Left lung (tissue), 10 donors: ENCODE results near the gene ZNF24. TPM values are rescaled to one million over a fixed set of nuclear protein-coding genes. Genes with fewer than 3 reads are reported as not detected.

Source experiments
- ATAC-seq: fragments of 200-7000 bp; cut with Tn5 transposase; one replicate; pipeline ENCODE4 v1.9.1; 2020; ENCODE audit warnings: moderate library complexity
- DNase-seq, 4 donors: peaks; one replicate each; pipeline ENCODE4 v3.0.0-alpha.2; 2013 to 2020
- H3K27ac ChIP-seq, 2 donors: fragments of 200-600 bp; sonication (generic) in 1 of 2; one replicate each; pipeline versions ENCODE4 v1.5.0 to v1.8.0; 2020 to 2021
- H3K27me3 ChIP-seq, 2 donors: fragments of 200-600 bp; sonication (generic) in 1 of 2; one replicate each; pipeline versions ENCODE4 v1.5.0 to v1.8.0; 2020 to 2021
- H3K36me3 ChIP-seq, 2 donors: fragments of 200-600 bp; sonication (generic) in 1 of 2; one replicate each; pipeline versions ENCODE4 v1.5.0 to v1.8.0; 2020 to 2021
- H3K4me1 ChIP-seq, 2 donors: fragments of 200-600 bp; one replicate each; pipeline ENCODE4 v1.8.0; 2021
- H3K4me3 ChIP-seq, 2 donors: fragments of 200-600 bp; sonication (generic) in 1 of 2; one replicate each; pipeline versions ENCODE4 v1.5.0 to v1.8.0; 2020 to 2021; ENCODE audit warnings: mild to moderate bottlenecking in 1 of 2
- H3K9me3 ChIP-seq, 2 donors: fragments of 200-600 bp; sonication (generic) in 1 of 2; one replicate each; pipeline versions ENCODE4 v1.5.0 to v1.8.0; 2020 to 2021
- CTCF ChIP-seq, 2 donors: fragments of 200-600 bp; sonication (generic) in 1 of 2; IDR thresholded peaks; one replicate each; pipeline versions ENCODE4 v1.5.0 to v1.8.0; 2021; ENCODE audit warnings: antibody characterized with exemption in 2 of 2
- intact Hi-C, 2 donors: fragments of 100-400 bp; cut with DNase I; formaldehyde crosslinking; loops; one replicate each; pipeline versions ENCODE4 v1.11.2 to v1.14.2; 2022
- polyA plus RNA-seq, 6 donors: library from polyadenylated mRNA; unstranded; fragments of 120-200 nt; gene quantifications; one replicate each; pipeline ENCODE4 v1.2.1, GENCODE V29; 2013; ENCODE audit not compliant: insufficient read length in 6 of 6
- total RNA-seq, 2 donors: library from RNA; stranded (reverse); fragmentation: NEBNext Ultra II Directional; extraction: Animal tissue kit (Norgen Biotek cat#: 25700); gene quantifications; one replicate each; pipeline ENCODE4 v1.2.1, GENCODE V29; 2021
- donor health status: DM: no; HTN: yes; CAD: no.
- donor health status: DM: no; HTN: no; CAD: no.

Gene ZNF24
- total and polyA plus RNA-seq, 8 donors, result 48.9 to 68.9 (median 66.9) TPM

GRCh38 chr18:35345950-35346349 is 1.7 kb upstream of the ZNF24 start:
- no peaks in the 10 kb centered on the region for H3K9me3 ChIP-seq
- no peak for TF ChIP-seq CTCF (IDR thresholded peaks at IDR 0.05)
- no peaks in the 10 kb centered on the region for H3K27me3 ChIP-seq
- H3K4me1 ChIP-seq, result peaks cover 9 to 38% of the 10 kb centered on the region in 2 donors
- H3K36me3 ChIP-seq, result no peaks in the 10 kb centered on the region
- DNase-seq (no peak), ATAC-seq (no peak)
- intact Hi-C loops, result no loop called here
- peak overlapping the region in 1 of 2 donors; percentile 43 for H3K27ac ChIP-seq
- no peak overlapping the region for H3K4me3 ChIP-seq

GRCh38 chr18:35345460-35345921 is 1.3 kb upstream of the ZNF24 start:
- DNase-seq, result peak in 2 of 4 donors; percentile 57 to 73
- no peak for ATAC-seq
- peak overlapping the region; percentile 43 to 63 for H3K27ac ChIP-seq
- H3K4me3 ChIP-seq, result no peak overlapping the region
- peaks cover 0 to 2% of the 10 kb centered on the region in 2 donors for H3K36me3 ChIP-seq
- TF ChIP-seq CTCF (IDR thresholded peaks at IDR 0.05), result no peak
- no peaks in the 10 kb centered on the region for H3K9me3 ChIP-seq
- H3K4me1 ChIP-seq, result peaks cover 9 to 43% of the 10 kb centered on the region in 2 donors
- no peaks in the 10 kb centered on the region for H3K27me3 ChIP-seq
- intact Hi-C loops, result no loop called here

GRCh38 chr18:35344736-35345459 is 678 bp upstream of the ZNF24 start:
- Histone ChIP-seq H3K36me3 (peaks cover 0 to 8% of the 10 kb centered on the region in 2 donors), H3K4me1 (peaks cover 9 to 49% of the 10 kb centered on the region in 2 donors), H3K4me3 (peak overlapping the region; percentile 75 to 87), H3K9me3 (no peaks in the 10 kb centered on the region), H3K27me3 (no peaks in the 10 kb centered on the region), H3K27ac (peak overlapping the region; percentile 90 to 99)
- intact Hi-C loops, result loop anchor here in 1 of 2 donors (5.0 kb wide), 1 partner anchor 53 kb away; the partner anchor contains the start of gene ZSCAN30
- ATAC-seq, result no peak
- no peak for TF ChIP-seq CTCF (IDR thresholded peaks at IDR 0.05)
- peak in 1 of 4 donors; percentile 52 for DNase-seq

GRCh38 chr18:35343488-35343935 is 708 bp downstream of the ZNF24 start:
- H3K9me3 ChIP-seq, result no peaks in the 10 kb centered on the region
- H3K4me1 ChIP-seq, result peaks cover 9 to 51% of the 10 kb centered on the region in 2 donors
- DNase-seq, result no peak
- H3K27ac ChIP-seq, result peak overlapping the region; percentile 90 to 99
- H3K4me3 ChIP-seq, result peak overlapping the region; percentile 75 to 87
- ATAC-seq, result no peak
- intact Hi-C loops, result loop anchor here in 1 of 2 donors (5.0 kb wide), 1 partner anchor 51 kb away; the partner anchor contains the start of gene ZSCAN30
- H3K36me3 ChIP-seq, result peaks cover 10 to 22% of the 10 kb centered on the region in 2 donors
- H3K27me3 ChIP-seq, result no peaks in the 10 kb centered on the region
- no peak for TF ChIP-seq CTCF (IDR thresholded peaks at IDR 0.05)

GRCh38 chr18:35337286-35337685 is 6.9 kb downstream of the ZNF24 start:
- ATAC-seq, result no peak

More at GRCh38 chr18:35337286-35337685, 6.9 kb downstream of the ZNF24 start:
- no peak for DNase-seq
- H3K9me3 ChIP-seq, result no peaks in the 10 kb centered on the region
- H3K36me3 ChIP-seq, result peaks cover 10 to 84% of the 10 kb centered on the region in 2 donors
- H3K27ac ChIP-seq, result no peak overlapping the region
- intact Hi-C loops, result no loop called here
- H3K4me1 ChIP-seq, result peaks cover 0 to 23% of the 10 kb centered on the region in 2 donors
- H3K27me3 ChIP-seq, result no peaks in the 10 kb centered on the region
- no peak overlapping the region for H3K4me3 ChIP-seq
- TF ChIP-seq CTCF (IDR thresholded peaks at IDR 0.05), result no peak
